GM12892 (cell line): ENCODE results near the gene COLEC12.

ENCODE experiments used
- DNase-seq: peaks from one replicate; pipeline ENCODE4 v3.0.0; 2011; ENCODE audit not compliant: insufficient read length
- FAIRE-seq: peaks from 2 replicates; lab custom pipeline; 2011; peaks lifted over from hg19 to GRCh38; lab: Jason Lieb, UNC
- POLR2A ChIP-seq: IDR thresholded peaks from 2 replicates; pipeline ENCODE4 v1.6.1; 2011; ENCODE audit warnings: low read depth, low read length, control low read depth
- POLR2AphosphoS5 ChIP-seq: IDR thresholded peaks from 2 replicates; pipeline ENCODE4 v1.6.1; 2011; ENCODE audit warnings: low read depth, low read length, control low read depth
- TAF1 ChIP-seq: IDR thresholded peaks from 2 replicates; pipeline ENCODE4 v1.6.1; 2011; ENCODE audit warnings: low read depth, mild to moderate bottlenecking, control low read depth, low read length, borderline replicate concordance

Gene COLEC12

GRCh38 chr18:501406-501714 is 859 bp upstream of the COLEC12 start:
- DNase-seq = no peak
- FAIRE-seq = no peak
- TF ChIP-seq POLR2AphosphoS5 (no peak), POLR2A (no peak), TAF1 (no peak)

- DNase-seq (no peak), FAIRE-seq (no peak)
- no peak for TF ChIP-seq POLR2AphosphoS5
These were observed 497 bp downstream of the COLEC12 start for GRCh38 chr18:499776-500631.

- no peak for DNase-seq
- no peak for FAIRE-seq
- TF ChIP-seq TAF1 = no peak
These were observed 1.3 kb downstream of the COLEC12 start for GRCh38 chr18:498931-499775.

GRCh38 chr18:497688-498087 is 2.8 kb downstream of the COLEC12 start:
- FAIRE-seq (no peak), DNase-seq (no peak)
- TF ChIP-seq TAF1 (no peak), POLR2A (no peak), POLR2AphosphoS5 (no peak)

- TF ChIP-seq POLR2AphosphoS5 = no peak
- TF ChIP-seq POLR2A = no peak
- no peak for TF ChIP-seq TAF1
- DNase-seq (no peak), FAIRE-seq (no peak)
These were observed 5.0 kb downstream of the COLEC12 start for GRCh38 chr18:495452-495851.

GRCh38 chr18:495017-495416 is 5.5 kb downstream of the COLEC12 start:
- no peak for DNase-seq
- no peak for TF ChIP-seq TAF1
- TF ChIP-seq POLR2A = no peak
- no peak for TF ChIP-seq POLR2AphosphoS5
- no peak for FAIRE-seq

GRCh38 chr18:493986-494983 is 6.2 kb downstream of the COLEC12 start:
- no peak for DNase-seq
- no peak for FAIRE-seq
- TF ChIP-seq POLR2A (no peak), POLR2AphosphoS5 (no peak)

- DNase-seq = no peak
- TF ChIP-seq TAF1 = no peak
- TF ChIP-seq POLR2A = no peak
- no peak for TF ChIP-seq POLR2AphosphoS5
- FAIRE-seq = no peak
These were observed 8.1 kb downstream of the COLEC12 start for GRCh38 chr18:492451-492850.

GRCh38 chr18:490624-491023 is 9.9 kb downstream of the COLEC12 start:
- no peak for TF ChIP-seq POLR2A
- no peak for TF ChIP-seq POLR2AphosphoS5
- TF ChIP-seq TAF1 = no peak
- no peak for FAIRE-seq
- no peak for DNase-seq

GRCh38 chr18:490024-490366 is 10.5 kb downstream of the COLEC12 start:
- FAIRE-seq (no peak), DNase-seq (no peak)
- TF ChIP-seq POLR2AphosphoS5 (no peak), POLR2A (no peak)
